H7 (cell line): Measurements from ENCODE around the gene SMIM36. TPM values are rescaled to one million over a fixed set of nuclear protein-coding genes. Genes with fewer than 3 reads are reported as not detected.
"Not testable (repeated sequence)": the region's sequence is repeated elsewhere in the genome, so short reads cannot be mapped to it uniquely, and the experiment has no call there.

Experiments used
- DNase-seq: peaks from one replicate; pipeline ENCODE4 v3.0.0; 2012
- H3K27me3 ChIP-seq: 2 replicates; pipeline ENCODE4 v1.6.0; 2011; ENCODE audit warnings: mild to moderate bottlenecking, low read length; ENCODE audit not compliant: control insufficient read depth, insufficient read depth
- H3K36me3 ChIP-seq: replicated peaks from 2 replicates; pipeline ENCODE4 v1.5.1; 2011; ENCODE audit warnings: low read length; ENCODE audit not compliant: control insufficient read depth, insufficient read depth
- H3K4me3 ChIP-seq: 2 replicates; pipeline ENCODE4 v1.5.1; 2011; ENCODE audit warnings: low read depth, mild to moderate bottlenecking, control low read depth, low read length, moderate library complexity; ENCODE audit not compliant: insufficient read depth
- total RNA-seq: library from RNA; depleted of rRNA; stranded (reverse); fragments of >200 nt; shearing (Covaris generic); gene quantifications from 2 replicates; pipeline ENCODE4 v1.2.3, GENCODE V29; 2014

SMIM36 gene
- total RNA-seq, 1 experiment from 2014 or later, result not detected

DNA sequence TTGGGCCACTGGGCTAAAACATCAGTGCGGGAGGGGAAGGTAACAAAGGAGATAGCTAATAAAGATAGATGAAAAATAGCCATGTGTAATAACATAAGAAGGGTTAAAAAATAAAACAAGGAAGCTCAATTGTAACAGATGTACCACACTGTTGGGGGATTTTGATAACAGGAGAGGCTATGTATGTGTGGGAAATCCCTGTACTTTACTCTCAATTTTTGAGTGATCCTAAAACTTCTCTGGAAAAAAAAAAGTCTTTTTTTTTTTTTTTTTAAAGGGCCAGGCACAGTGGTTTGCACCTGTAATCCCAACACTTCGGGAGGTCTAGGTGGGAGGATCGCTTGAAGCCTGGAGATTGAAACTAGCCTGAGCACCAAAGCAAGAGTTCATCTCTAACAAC lies 87.7 kb downstream of the SMIM36 start:
- no peaks in the 10 kb centered on the region for H3K27me3 ChIP-seq
- H3K4me3 ChIP-seq, result no peak overlapping the region
- no peaks in the 10 kb centered on the region for H3K36me3 ChIP-seq
- DNase-seq, result no peak

GRCh38 chr17:55422828-55423164 lies 88.5 kb downstream of the SMIM36 start:
- not testable (repeated sequence) for DNase-seq, H3K36me3 ChIP-seq, H3K4me3 ChIP-seq, H3K27me3 ChIP-seq

GRCh38 chr17:55421179-55421934 lies 89.9 kb downstream of the SMIM36 start, which contains the start of gene MMD:
Gene MMD, minus strand, starts transcription at chr17:55421835. Its CDS starts 140 bp downstream, at chr17:55421695.
- peak within 1 kb of the TSS; percentile 93 for H3K4me3 ChIP-seq
- DNase-seq, result peak; percentile 82
- no peaks in the 10 kb centered on the region for H3K27me3 ChIP-seq
- H3K36me3 ChIP-seq, result no peaks in the 10 kb centered on the region

- H3K36me3 ChIP-seq, result no peaks in the 10 kb centered on the region
- DNase-seq, result peak; percentile 59
- H3K4me3 ChIP-seq, result peak overlapping the region; percentile 93
These were observed 90.5 kb downstream of the SMIM36 start for GRCh38 chr17:55420776-55421178.

DNA sequence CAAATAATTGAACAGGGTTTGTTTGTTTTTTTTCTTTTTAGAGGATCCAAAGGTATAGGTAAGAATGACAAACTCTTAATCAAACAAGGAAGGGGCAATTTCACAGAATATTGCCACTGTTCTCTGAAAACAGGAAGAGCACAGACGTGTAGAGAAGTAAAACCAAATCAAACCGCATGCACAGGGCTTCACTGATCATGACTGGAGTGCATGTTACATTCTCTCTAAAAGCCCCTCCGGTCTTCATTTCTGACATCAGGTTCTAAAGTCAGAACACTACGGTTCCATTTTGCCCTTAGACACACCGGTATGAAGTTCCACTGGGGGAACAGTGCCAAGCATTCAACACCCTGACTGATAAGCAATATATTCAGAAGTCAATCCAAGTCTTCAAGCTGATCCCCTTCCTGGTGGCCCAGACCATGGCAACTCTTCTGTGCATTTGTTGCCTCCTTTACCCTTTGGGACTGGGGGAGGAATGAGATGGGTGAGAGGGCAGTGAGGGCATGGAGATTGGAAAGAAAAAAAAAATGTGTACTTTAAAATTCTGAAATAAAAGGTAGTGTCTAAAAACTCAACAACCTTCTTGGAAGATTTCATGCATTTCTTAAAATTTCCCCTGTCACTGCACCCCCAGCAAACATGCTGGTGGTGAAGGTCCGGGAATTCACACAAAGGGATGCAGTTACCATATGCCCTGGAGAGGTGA lies 91.0 kb downstream of the SMIM36 start:
- H3K36me3 ChIP-seq, result no peaks in the 10 kb centered on the region
- no peak for DNase-seq
- peak overlapping the region; percentile 93 for H3K4me3 ChIP-seq
- H3K27me3 ChIP-seq, result no peaks in the 10 kb centered on the region

More at GRCh38 chr17:55420776-55421178, 90.5 kb downstream of the SMIM36 start:
- H3K27me3 ChIP-seq, result no peaks in the 10 kb centered on the region

DNA sequence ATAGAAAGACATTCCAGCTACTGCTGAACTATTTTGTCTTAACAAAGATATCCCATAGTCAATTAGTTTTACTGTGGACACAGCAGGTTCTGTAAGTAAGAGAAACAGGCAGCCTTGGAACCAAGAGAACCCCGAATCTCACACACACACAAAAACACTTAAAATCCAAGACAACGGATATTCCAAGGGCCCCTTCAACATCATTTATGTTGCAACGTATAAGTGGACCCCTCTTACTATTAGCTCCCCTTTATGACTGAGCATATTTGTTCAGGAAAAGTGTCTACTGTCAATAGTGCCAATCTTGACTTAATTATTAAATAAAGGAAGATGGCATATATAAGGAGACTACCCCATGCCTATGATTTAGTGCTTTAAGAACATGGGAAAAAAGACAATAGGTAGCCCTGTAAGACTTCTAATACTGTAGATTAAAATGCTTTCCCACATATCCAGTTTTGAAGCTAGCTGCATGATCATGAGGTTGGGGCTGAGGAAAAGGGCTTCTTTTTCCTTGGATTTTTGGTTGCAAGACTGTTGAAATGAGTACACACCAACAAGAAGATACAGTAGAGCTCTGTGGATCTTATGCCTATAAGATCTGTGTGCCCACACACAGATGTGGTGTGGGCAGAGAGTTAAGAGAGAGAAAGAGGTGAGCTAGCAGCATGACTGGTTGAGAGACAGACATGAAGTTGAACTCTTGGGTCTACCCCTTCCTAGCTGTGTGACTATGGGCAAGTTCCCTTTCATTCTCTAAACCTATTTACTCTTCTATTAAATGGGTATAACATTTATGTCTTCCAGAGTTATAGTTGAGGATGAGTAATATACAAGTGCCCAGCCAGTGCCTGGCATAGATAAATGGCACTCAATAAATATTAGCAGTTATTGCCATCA lies 92.6 kb downstream of the SMIM36 start:
- H3K27me3 ChIP-seq, result no peaks in the 10 kb centered on the region
- H3K4me3 ChIP-seq, result no peak overlapping the region
- DNase-seq, result no peak
- H3K36me3 ChIP-seq, result peaks cover 4% of the 10 kb centered on the region

DNA sequence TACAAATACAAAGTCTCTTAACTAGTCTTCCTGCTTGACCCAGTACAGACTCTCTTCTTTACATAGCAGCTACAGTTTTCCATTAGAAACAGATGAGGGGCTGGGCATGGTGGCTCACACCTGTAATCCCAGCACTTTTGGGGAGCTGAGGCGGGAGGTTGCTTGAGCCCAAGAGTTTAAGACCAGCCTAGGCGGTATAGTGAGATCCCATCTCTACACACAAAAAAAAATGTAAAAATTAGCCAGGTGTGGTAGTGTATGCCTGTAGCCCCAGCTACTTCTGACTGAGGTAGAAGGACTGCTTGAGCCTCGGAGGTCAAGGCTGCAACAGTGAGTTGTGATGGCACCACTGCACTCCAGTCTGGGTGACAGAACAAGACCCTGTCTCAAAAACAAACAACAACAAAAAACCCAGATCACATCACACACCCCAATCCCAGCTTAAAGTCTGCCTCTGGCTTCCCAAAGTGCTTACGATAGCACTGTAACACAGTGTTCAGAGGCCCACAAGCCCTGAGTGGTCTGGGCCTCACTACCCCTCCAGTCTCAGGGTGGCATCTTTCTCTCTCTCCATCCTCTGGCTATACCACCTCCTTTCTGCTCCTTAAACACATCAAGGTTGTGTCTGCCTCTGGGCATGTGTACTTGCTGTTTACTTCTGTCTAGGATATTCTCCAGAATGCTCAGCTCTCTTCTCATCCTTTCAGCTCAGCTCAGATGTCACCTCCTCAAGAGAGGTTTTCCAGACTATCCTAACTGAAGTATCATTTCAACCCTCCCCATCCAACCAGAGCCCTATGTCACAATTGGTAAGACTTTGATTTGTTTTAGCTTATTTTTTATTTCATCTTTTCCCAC lies 93.6 kb downstream of the SMIM36 start:
- Histone ChIP-seq H3K4me3 (no peak overlapping the region), H3K27me3 (no peaks in the 10 kb centered on the region), H3K36me3 (peaks cover 4% of the 10 kb centered on the region)
- no peak for DNase-seq

DNA sequence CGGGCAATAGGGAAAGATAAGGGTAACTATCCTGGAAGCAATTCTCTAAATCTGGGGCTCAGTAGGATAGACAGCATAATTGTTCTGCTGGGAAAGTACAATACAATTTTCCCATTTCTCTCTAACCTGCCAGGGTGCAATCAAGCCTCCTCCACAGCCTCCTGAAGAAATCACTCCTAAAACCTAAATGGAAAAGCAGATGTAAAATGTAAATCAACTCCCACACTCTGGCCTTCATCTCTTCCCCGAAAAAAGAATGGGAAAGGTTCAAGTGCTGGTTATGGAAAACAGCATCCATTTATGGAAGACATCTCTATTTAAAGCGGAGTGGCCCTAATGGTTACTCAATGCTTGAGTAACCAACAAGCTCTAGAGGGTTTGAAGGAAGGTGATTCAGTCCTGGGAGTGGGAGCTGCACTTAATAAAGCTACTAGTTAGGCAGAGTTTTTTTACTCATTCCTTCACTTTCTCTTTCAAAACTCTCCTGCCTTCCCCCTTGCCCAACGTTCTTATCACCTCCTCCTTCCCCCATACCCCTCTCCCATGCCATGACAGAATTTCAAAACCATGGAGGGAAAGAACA lies 94.7 kb downstream of the SMIM36 start:
- no peak for DNase-seq
- peaks cover 4% of the 10 kb centered on the region for H3K36me3 ChIP-seq
- no peak overlapping the region for H3K4me3 ChIP-seq
- H3K27me3 ChIP-seq, result no peaks in the 10 kb centered on the region

GRCh38 chr17:55416000-55416399 lies 95.3 kb downstream of the SMIM36 start:
- peaks cover 9% of the 10 kb centered on the region for H3K36me3 ChIP-seq
- no peak overlapping the region for H3K4me3 ChIP-seq
- no peaks in the 10 kb centered on the region for H3K27me3 ChIP-seq
- DNase-seq, result no peak

- H3K4me3 ChIP-seq, result no peak overlapping the region
- peaks cover 18% of the 10 kb centered on the region for H3K36me3 ChIP-seq
- H3K27me3 ChIP-seq, result no peaks in the 10 kb centered on the region
- DNase-seq, result no peak
These were observed 96.3 kb downstream of the SMIM36 start for GRCh38 chr17:55414983-55415382.

DNA sequence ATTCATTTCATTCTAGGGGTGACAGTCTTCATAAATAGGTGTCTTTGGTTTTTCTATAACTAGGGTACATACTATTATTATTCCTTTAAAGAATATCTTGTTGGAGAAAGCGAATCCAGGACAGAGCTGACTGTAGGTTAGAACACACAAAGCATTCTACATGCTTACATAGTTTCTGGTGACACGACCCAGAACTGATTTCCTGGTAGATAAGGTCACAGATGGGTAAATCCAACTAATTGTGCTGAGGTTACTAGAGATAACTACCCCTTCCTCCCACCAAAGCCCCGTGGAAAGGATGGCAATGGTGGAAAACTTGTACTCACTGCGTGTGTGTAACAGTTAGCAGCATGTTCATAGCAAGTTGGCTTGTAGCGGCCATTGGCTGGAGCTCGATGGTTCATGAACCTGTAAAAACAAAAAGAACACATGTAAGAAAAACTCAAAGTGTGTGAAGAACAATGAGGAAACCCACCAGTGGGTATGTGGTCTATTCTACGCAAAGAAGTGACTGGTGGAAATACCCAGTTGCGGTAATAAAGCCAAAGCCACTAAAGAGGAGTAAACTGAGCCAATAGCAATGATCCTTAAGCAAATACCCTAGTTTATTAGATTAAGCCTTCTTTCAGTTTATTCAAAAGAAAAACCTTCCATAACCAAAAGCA lies 97.3 kb downstream of the SMIM36 start:
- no peaks in the 10 kb centered on the region for H3K27me3 ChIP-seq
- no peak for DNase-seq
- H3K36me3 ChIP-seq, result peaks cover 22% of the 10 kb centered on the region
- no peak overlapping the region for H3K4me3 ChIP-seq

GRCh38 chr17:55411463-55411855 lies 99.8 kb downstream of the SMIM36 start:
- Histone ChIP-seq H3K4me3 (no peak overlapping the region), H3K27me3 (no peaks in the 10 kb centered on the region), H3K36me3 (peaks cover 32% of the 10 kb centered on the region)
- DNase-seq, result no peak

- H3K36me3 ChIP-seq, result peaks cover 33% of the 10 kb centered on the region
- H3K27me3 ChIP-seq, result no peaks in the 10 kb centered on the region
- no peak for DNase-seq
- no peak overlapping the region for H3K4me3 ChIP-seq
These were observed 100.4 kb downstream of the SMIM36 start for GRCh38 chr17:55410722-55411462.
